NB4 (cell line): ENCODE measurements around the gene CCNY.

ENCODE experiments used
- CTCF ChIP-seq: IDR thresholded peaks from one replicate; pipeline ENCODE4 v1.5.1; 2012; ENCODE audit warnings: low read depth, low read length
- MAX ChIP-seq: IDR thresholded peaks from 2 replicates; pipeline ENCODE4 v1.6.1; 2011; ENCODE audit warnings: low read depth, low read length

- TF ChIP-seq CTCF (no peak), MAX (no peak)
Measured at GRCh38 chr10:35435824-35436223, 99.5 kb downstream of the CCNY start.
